Stimulated activated CD4-positive, alpha-beta T cell treated with anti-CD3 and anti-CD28 coated beads, Interleukin-2, amount 100 ng/mL, for 4 hours (primary cell): Measurements from ENCODE around the gene EPHA6.

Source experiments
- DNase-seq: peaks from one replicate; pipeline ENCODE4 v3.0.0-alpha.2; 2020; ENCODE audit warnings: low read depth

EPHA6 gene

GRCh38 chr3:97705764-97706163 lies 891.4 kb downstream of the EPHA6 start:
- DNase-seq: no peak

DNA sequence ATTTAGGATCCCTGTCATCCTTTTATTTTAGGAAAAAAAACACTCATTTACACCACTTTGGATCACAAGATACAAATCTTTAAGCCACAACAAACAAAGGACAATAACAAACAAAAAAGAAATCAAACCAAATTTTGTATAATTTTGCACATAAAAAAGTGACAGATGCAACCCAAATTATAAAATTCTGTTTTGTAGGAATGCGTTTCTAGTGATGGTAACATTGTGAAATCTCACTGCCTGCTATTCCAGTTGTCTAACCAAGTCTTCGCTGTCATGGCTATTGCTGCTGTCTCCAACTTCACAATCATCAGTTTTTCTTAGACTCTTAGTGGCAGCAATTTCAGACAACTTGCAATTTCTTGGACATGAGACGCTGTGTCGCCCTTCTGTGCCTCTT lies 891.8 kb downstream of the EPHA6 start:
- no peak for DNase-seq

DNA sequence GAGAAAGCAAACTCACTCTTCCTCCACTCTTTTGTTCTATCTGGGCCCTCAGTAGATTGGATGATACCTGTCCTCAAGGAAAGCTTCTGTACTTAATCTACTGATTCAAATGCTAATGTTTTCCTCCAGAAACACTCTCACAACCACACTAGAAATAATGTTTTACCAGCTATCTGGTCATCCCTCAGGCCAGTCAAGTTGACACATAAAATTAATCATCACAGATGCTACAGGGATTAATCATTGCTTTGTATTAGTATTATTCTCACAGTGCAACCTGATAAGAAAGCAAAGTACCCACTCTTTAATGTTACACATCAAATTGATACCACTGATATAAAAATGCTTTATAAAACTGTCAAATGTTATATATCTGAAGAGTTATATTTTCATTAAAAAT lies 897.3 kb downstream of the EPHA6 start:
- no peak for DNase-seq

- DNase-seq: no peak
These were observed 898.5 kb downstream of the EPHA6 start for GRCh38 chr3:97712919-97713318.

DNA sequence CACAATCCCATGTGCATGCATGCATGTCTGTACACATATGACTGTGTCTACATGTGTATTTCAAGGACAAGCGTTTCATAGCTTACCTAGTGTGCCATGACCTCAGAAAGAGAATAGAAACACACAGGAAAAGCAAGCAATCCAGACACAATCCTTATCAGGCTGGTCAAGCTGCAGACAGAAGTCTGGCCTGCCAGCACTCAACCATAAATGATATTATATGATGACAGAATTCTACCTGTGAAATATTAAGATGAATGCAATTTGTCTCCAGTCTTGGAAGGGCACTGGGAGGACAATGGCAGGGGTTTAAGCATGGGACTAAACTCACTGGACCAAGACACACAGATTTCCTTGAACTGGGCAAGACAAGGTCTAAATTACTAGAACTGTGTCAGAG lies 899.2 kb downstream of the EPHA6 start:
- DNase-seq: no peak

DNA sequence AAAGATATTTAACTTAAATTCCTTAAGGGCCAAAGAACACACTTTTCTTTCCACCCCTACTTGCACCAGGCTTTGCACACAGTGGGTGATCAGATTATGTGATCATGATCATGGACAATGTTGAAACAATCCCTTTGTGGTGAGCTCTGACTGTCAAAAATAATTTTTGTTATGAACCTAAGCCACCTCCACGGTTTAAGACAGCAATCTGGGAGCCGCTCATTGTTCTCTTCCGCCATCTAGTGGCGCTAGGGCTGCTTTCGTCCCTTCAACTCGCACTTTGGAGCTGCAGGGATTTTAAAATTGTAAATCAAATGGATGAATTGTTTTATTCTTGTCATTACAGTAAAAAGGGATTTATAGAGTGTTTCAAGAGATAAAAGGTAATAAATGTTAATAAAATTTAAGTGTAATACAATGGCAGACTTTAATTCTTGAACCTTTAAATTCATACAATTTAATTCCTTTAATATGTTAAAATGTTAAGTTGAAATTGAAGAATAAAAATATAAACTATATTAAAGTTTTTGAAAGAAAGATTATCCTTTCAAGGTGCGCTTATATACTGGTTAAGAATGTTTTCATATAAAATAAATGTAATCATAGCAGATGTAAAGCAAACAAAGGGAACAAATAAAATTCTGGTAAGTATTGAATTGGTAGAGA lies 904.9 kb downstream of the EPHA6 start:
- DNase-seq: peak; percentile 36

GRCh38 chr3:97720417-97720816 lies 906.0 kb downstream of the EPHA6 start:
- DNase-seq: no peak

- DNase-seq: no peak
These were observed 907.1 kb downstream of the EPHA6 start for GRCh38 chr3:97721446-97721845.

- no peak for DNase-seq
These were observed 922.5 kb downstream of the EPHA6 start for GRCh38 chr3:97736928-97737327.

GRCh38 chr3:97738761-97739160 lies 924.4 kb downstream of the EPHA6 start:
- DNase-seq: no peak

- DNase-seq: no peak
These were observed 927.6 kb downstream of the EPHA6 start for GRCh38 chr3:97742036-97742435.

- DNase-seq: no peak
These were observed 929.9 kb downstream of the EPHA6 start for GRCh38 chr3:97744289-97744688.

DNA sequence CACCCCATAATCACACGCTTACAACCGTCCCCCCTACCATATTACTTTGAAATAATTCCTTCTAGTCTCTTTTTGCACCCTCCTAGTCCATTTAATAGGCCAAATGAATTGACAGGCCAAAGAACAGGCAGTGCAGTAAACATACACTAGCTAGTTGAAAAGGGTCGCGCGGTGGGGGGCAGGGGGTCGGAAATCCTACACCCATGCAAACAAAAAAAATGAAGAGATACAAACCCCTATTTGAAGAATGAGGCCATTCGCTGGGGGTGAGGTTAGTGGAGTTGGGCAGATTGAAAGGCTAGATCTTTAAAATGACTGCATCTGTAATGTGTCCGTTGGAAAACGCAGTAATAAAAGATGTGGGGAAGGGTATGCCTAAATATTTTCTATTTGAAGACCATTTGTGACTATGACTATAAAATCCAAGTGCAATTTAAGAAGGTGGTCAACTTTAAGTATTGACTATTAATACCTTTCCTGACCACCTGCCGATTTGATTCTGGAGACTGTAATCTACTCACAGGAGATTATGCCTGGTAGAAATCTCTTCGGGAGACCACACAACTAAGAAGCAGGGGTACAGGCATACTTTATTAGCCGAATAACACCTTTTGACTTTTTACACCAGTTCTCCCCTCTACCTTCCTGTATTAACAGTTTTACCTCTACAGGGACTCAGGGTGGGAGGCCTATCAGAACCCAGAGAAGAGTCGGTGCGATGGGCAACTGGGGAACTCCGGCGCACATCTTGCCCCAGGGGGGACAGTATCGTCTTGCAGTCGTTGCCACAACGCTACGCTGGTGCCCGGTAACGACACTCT lies 949.4 kb downstream of the EPHA6 start:
- DNase-seq: no peak

DNA sequence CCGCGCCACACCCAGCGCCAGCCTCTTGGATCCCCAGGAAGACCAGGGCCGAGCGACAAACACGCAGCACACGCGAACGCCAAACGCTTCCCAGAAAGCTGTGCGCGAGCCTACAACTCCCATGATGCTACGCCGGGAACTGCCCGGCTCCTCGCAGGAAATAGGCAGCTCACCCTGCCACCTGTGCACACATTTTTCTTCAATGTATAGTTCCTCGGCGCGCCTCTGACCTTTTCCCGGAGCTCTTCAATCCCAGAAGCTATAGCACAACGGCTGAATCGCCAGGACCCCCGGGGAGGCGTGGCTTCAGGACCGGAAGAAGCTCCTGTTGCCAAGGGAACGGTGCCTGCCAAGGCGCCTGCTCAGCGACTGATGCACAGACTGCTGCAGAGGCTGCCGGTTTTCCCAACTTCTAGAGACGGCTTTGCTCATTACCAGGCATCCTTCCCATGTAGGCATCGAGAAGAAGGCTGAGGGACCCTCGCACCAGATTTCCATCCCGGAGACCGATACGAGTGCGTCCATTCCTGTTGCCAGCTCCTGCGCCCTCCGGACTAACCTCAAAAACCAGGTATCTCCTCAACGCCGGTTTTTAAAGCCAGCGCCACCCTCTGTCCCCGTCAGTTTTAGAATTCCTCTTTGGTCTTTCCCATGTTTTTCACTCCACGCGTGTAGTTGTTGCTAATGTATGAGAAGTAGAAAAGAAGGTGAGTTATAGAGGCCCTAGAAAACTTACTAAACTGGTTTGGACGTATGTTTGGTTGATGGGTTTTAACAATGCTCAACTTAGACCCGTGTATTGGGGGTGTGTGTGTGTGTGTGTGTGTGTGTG lies 950.2 kb downstream of the EPHA6 start, which contains the start of gene ARL6:
Gene ARL6, plus strand, starts transcription at position 352 of the 832 bp plus-strand sequence. CDS start 3,350 bp downstream, outside the sequence.
- peak; percentile 59 for DNase-seq

- no peak for DNase-seq
These were observed 950.9 kb downstream of the EPHA6 start for GRCh38 chr3:97765336-97765735.

DNA sequence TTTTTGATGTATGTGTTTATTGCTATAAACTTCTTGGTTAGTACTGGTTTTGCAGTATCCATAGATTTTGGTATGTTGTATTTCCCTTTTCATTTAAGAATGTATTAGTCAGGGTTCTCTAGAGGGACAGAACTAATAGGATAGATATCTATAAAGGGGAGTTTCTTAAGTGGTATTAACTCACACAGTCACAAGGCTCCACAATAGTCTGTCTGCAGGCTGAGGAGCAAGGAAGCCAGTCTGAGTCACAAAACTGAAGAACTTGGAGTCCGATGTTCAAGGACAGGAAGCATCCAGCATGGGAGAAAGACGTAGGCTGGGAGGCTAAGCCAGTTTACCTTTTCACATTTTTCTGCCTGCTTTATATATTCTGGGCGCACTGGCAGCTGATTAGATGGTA lies 958.5 kb downstream of the EPHA6 start:
- no peak for DNase-seq

DNA sequence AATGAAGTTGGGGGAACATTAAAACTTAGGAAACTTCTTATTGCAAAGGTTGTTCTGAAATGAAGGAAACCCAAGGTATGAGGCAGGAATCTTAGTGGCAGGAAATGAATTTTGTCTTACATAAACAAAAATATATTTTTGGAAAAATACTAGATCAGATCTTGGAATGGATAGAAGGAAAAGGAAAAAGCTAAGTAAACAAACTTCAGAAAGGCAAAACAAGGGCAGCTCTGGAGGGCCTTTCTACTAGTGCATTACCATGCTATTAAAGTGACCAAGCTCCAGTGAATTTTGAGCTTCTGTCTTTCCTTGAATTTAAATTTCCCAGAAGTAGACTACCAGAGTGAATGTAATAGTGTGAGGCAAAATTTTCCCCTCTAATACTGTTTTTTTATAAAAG lies 963.8 kb downstream of the EPHA6 start:
- DNase-seq: no peak

DNA sequence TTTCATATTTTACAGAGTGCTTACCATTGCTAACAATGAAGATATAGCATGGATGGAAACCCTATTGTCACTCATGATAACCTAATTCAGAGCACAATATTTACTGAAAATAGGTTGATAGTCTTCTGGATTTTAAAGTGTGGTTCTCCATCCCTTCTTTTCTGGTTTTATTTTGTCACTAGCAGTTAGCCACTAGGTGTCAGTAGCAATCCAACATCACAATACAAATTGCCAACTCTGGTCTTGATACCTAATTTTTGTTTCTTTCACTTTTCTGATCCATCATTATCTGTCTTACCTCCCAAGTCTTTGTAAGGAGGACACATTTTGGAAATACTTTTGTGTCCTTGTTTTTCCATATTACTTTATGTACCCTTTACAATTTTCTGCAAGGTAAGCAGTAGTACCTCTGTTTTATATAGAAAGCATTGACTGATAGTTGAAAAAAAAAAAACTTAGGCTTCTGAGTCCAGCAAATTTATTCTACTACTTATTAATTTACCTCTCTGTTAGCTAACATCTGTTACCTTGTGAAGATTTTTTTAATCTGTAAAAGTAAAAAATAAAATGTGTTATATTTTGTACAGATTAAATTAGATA lies 979.1 kb downstream of the EPHA6 start:
- DNase-seq: peak; percentile 2

DNA sequence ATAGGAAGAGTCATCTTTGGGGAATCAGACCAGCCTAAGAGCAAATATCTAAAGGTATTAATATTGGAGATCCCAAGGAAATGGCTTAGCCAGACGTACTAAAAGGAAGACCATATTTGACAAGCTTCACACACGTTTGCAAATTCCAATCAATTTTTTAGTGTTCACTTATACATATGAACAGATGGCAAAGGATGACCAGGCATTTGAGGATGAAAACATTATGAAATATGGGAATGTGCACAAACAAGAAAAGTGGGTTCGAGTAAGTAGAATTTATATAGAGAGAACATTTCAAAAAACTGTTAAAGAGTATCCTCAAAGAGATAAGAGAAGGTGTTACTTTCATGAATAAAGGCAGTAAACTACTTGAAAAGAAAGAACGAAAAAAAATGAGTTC lies 981.6 kb downstream of the EPHA6 start:
- DNase-seq: no peak
